GM19193 (cell line): ENCODE data around the gene CCDC13.

Experiments
- POLR2A ChIP-seq: IDR thresholded peaks from 4 replicates; pipeline ENCODE4 v1.6.1; 2011; ENCODE audit not compliant: insufficient read depth, insufficient read length; ENCODE audit errors: extremely low read depth

Gene CCDC13

DNA sequence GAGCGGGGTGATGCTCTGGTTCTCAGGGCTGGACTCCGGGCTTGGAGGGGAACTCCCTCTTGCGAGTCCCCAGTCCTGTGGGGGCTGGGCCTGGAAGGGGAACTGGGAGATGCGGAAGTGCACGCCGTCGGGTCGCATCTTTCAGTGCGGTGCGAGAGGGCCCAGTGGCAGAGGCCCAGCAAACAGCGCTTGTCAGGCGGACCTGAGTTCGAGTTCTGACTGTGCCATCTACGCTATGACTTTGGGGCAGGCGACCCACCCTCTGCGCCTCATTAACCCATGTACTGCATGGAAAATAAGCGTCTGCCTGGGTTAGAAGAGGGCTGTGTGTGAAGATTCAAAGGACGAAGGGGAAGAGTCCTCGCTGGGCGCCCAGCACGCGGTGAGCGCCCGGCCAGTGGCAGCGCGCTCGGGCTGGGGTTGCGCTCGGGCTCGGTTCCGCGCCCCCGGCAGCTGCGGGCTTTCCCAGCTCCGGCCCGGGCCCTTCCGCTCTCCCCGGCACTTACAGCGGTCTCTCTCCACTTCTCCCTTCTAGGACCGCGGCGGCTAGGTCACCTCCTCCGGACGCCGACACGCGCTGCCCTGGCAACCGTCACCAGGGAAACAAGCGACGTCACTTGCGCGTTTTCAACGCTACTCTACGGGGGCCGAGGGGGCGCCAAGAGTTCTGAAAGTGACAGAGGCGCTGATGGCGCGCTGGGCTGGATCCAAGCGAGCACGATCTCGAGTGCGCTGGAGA, at the start of gene CCDC13:
Gene CCDC13, minus strand, starts transcription at position 584 of the 739 bp plus-strand sequence. CDS start 14,908 bp downstream, outside the sequence.
- TF ChIP-seq POLR2A: peak; percentile 83

DNA sequence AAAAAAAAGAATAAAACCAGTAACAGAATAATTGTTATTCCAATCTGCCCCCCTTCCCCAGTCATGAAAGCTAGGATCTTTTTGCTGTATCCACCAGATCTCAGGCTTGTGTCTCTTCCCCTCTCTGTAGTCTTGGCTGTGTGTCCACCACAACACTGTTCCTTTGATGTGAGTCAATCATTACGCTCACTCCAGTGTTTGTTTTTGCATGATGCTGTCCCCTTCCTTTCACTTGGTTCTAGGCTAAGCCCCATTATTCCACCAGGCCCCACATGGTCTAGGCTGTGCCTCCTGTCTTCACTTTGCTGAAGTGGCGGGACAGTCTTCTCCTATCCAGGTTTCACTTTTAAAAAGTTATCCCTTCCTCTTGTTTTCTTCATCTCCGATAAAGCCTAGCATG, 49.8 kb upstream of the CCDC13 start:
- TF ChIP-seq POLR2A: no peak

GRCh38 chr3:42820746-42821051, 47.6 kb upstream of the CCDC13 start:
- no peak for TF ChIP-seq POLR2A

- no peak for TF ChIP-seq POLR2A
Measured at GRCh38 chr3:42819351-42819965, 46.4 kb upstream of the CCDC13 start.

GRCh38 chr3:42815826-42816225, 42.8 kb upstream of the CCDC13 start:
- TF ChIP-seq POLR2A: no peak

- TF ChIP-seq POLR2A: no peak
Measured at GRCh38 chr3:42814914-42815507, 42.0 kb upstream of the CCDC13 start.

DNA sequence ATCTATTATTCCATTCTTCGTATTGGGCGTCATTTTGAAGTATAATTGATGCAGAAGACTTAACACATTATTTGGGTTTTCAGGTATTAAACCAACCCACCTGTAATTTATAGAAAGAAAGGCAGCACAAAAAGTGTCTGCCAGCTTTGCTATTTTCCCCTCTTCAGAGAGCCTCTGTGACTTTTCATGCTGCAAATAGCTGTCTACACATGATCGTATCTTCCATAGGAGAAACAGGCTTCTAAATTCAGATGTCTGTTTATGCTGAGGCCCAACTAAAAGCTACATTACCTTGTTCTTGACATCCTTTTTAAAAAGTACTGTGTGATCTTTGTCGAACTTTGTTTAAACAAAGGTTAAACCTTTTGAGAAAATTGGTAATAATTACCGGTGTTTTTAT, 41.2 kb upstream of the CCDC13 start:
- no peak for TF ChIP-seq POLR2A

DNA sequence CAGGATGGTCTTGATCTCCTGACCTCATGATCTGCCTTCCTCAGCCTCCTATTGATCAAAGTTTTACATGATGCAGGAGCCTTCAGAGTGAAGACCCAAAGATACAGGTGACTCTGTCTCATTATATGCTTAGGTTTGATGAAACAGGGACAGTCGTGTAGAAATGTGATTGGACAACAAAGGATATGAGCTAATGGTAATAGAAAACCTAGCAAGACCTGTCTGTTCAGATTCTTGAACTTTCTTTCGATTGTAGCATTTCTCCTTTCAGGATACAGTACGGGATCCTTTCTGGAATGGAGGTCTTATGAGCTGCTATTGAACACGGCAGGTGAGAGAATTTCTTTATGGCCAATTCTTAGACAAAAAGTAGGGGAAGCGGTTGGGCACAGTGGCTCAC, 36.1 kb upstream of the CCDC13 start, which contains the start of gene ACKR2:
Gene ACKR2, plus strand, starts transcription at position 244 of the 400 bp plus-strand sequence. CDS start 55,058 bp downstream, outside the sequence.
- no peak for TF ChIP-seq POLR2A

DNA sequence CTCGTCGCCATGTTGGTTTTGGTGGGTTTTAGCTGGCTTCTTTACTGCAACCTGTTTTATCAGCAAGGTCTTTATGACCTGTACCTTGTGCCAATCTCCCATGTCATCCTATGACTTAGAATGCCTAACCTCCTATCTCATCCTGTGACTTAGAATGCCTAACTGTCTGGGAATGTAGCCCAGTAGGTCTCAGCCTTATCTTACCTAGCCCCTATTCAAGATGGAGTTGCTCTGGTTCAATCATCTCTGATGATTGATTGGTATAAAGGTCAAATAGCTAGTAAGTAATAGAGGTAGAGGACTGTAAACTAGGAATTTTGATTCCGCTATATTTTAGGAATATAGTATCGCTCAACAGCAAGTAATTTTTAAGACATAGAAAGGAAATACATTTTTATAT, 34.9 kb upstream of the CCDC13 start:
- TF ChIP-seq POLR2A: no peak

- no peak for TF ChIP-seq POLR2A
Measured at GRCh38 chr3:42805141-42805821, 32.2 kb upstream of the CCDC13 start.

DNA sequence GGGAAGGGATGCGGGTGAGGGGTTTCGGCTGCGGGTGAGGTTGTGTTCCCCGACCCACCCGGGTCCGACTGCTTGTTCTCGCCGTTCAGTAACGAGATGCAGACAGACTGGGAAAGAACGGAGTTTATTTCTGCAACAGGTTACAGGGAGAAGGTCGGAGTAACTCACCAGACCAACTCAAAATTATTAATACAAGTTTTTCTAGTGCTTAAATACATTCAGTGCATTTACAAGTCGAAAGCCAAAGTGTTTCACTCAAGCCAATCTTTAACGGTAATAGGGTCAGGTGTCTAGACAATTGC, 31.7 kb upstream of the CCDC13 start:
- no peak for TF ChIP-seq POLR2A

- peak; percentile 87 for TF ChIP-seq POLR2A
Measured at GRCh38 chr3:42804106-42804830, 31.2 kb upstream of the CCDC13 start, which contains the start of gene HIGD1A. HIGD1A (minus strand) TSS chr3:42804490; CDS start chr3:42794253, 10,237 bp downstream.

- no peak for TF ChIP-seq POLR2A
Measured at GRCh38 chr3:42803414-42804105, 30.5 kb upstream of the CCDC13 start.

- no peak for TF ChIP-seq POLR2A
Measured at GRCh38 chr3:42802876-42803413, 29.9 kb upstream of the CCDC13 start.
